Measurements from ENCODE around the gene PLEKHA6.

PLEKHA6 gene

DNA sequence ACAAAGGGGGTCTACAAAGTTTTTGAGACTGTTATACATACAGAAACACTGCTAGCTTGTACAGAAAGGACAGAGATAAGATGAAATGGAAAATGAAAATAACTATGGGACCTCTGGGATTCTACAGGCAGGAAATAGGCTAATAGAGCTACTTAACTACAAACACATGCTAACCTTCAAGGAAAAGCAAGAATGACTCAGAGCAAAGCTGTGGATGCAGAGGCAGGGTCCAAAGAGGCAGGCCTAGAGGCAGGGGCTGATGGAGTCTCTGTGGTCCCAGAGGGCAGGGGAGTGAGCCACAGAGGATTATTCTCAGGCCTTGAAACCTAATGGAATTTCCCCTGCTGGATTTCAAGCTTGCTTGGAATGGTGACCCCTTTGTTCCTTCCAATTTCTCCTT is 127.2 kb downstream of the PLEKHA6 start:
- H2BK5ac ChIP-seq (ENCODE audit: low read length): no peak overlapping the region
- no peak overlapping the region for H4K8ac ChIP-seq (ENCODE audit: low read depth, low read length)
- no peaks in the 10 kb centered on the region for H3K36me3 ChIP-seq (ENCODE audit: control insufficient read depth, insufficient read depth, low read length)
- no peak overlapping the region for H2BK120ac ChIP-seq (ENCODE audit: low read depth, low read length)
- no peak for DNase-seq
- no peak overlapping the region for H2AK5ac ChIP-seq (ENCODE audit: low read length)
- no peak overlapping the region for H3K23ac ChIP-seq (ENCODE audit: low read length)
- H4K5ac ChIP-seq (ENCODE audit: low read length): no peak overlapping the region
- no peak overlapping the region for H3K56ac ChIP-seq (ENCODE audit: low read length)
- no peak overlapping the region for H3K4ac ChIP-seq (ENCODE audit: low read depth, low read length)
- no peak overlapping the region for H3K27ac ChIP-seq (ENCODE audit: low read depth, low read length)
- no peaks in the 10 kb centered on the region for H3K27me3 ChIP-seq (ENCODE audit: insufficient read depth, low read length, poor library complexity)
- H3K79me2 ChIP-seq (ENCODE audit: control insufficient read depth, insufficient read depth, low read length): no peaks in the 10 kb centered on the region
- no peak overlapping the region for H3K4me3 ChIP-seq (ENCODE audit: low read length)
- H3K4me1 ChIP-seq (ENCODE audit: control insufficient read depth, low read depth, low read length): no peaks in the 10 kb centered on the region
- H3K4me2 ChIP-seq (ENCODE audit: low read length): no peak overlapping the region
- no peak overlapping the region for H3K9ac ChIP-seq (ENCODE audit: low read length)
- H2BK15ac ChIP-seq (replicated peaks; ENCODE audit: low read depth): no peak overlapping the region
- H3K18ac ChIP-seq (ENCODE audit: low read length): no peak overlapping the region
- no peaks in the 10 kb centered on the region for H3K79me1 ChIP-seq (ENCODE audit: low read length)

DNA sequence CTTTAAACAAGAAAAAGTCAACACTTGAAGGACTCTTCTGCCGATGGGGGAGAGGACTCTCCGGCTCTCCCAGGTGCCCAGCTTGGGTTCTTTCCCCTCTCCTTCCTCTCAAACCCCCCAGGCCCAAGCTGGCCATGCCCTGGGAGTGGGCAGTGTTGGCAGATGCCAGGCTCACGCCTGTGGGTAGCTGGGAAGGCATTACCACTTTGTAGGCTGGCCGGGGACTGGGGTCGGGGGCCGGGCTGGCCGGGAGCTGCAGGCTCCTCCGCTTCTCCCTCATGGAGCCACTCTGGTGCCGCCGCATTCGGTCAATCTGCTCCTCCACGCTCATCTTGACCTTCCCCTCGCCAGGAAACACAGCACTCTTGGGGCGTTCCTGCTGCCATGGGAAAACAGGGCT is 129.5 kb downstream of the PLEKHA6 start:
- Histone ChIP-seq H3K56ac (ENCODE audit: low read length) (no peak overlapping the region), H3K27me3 (ENCODE audit: insufficient read depth, low read length, poor library complexity) (no peaks in the 10 kb centered on the region), H3K36me3 (ENCODE audit: control insufficient read depth, insufficient read depth, low read length) (no peaks in the 10 kb centered on the region), H2AK5ac (ENCODE audit: low read length) (no peak overlapping the region), H3K4ac (ENCODE audit: low read depth, low read length) (no peak overlapping the region), H2BK120ac (ENCODE audit: low read depth, low read length) (no peak overlapping the region), H3K79me1 (ENCODE audit: low read length) (no peaks in the 10 kb centered on the region), H3K18ac (ENCODE audit: low read length) (no peak overlapping the region), H2BK15ac (replicated peaks; ENCODE audit: low read depth) (no peak overlapping the region), H3K27ac (ENCODE audit: low read depth, low read length) (no peak overlapping the region), H4K5ac (ENCODE audit: low read length) (no peak overlapping the region), H3K23ac (ENCODE audit: low read length) (no peak overlapping the region), H3K9ac (ENCODE audit: low read length) (no peak overlapping the region), H3K4me1 (ENCODE audit: control insufficient read depth, low read depth, low read length) (no peaks in the 10 kb centered on the region), H3K79me2 (ENCODE audit: control insufficient read depth, insufficient read depth, low read length) (no peaks in the 10 kb centered on the region), H3K4me2 (ENCODE audit: low read length) (no peak overlapping the region), H3K4me3 (ENCODE audit: low read length) (no peak overlapping the region), H2BK5ac (ENCODE audit: low read length) (no peak overlapping the region), H4K8ac (ENCODE audit: low read depth, low read length) (no peak overlapping the region)
- WGBS (ENCODE audit: extremely low coverage, insufficient coverage, low lambda C conversion rate): no CpG with 5 or more reads among the region's 14 CpGs
- no peak for DNase-seq

DNA sequence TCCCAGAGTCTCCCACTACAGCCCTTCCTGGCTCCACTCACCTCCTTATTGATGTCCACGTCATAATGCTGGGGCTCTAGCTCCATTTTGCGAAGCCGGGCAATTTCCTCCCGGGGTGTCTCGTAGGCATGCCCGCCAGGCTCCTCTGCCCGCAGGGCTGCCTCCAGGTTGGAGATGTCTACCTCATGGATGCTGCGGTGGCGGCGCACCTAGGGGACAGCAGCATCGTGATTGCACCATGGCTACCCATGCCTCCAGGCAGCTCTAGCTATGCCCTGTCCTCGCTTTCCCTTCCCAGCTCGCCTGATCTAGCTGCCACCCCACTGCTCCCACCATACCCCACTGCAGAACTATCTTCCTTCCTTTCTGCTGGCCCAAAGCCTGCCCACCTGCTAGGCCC is 130.8 kb downstream of the PLEKHA6 start:
- Histone ChIP-seq H4K5ac (ENCODE audit: low read length) (no peak overlapping the region), H3K79me2 (ENCODE audit: control insufficient read depth, insufficient read depth, low read length) (no peaks in the 10 kb centered on the region), H3K4ac (ENCODE audit: low read depth, low read length) (no peak overlapping the region), H2BK5ac (ENCODE audit: low read length) (no peak overlapping the region), H2BK15ac (replicated peaks; ENCODE audit: low read depth) (no peak overlapping the region), H2AK5ac (ENCODE audit: low read length) (no peak overlapping the region), H3K23ac (ENCODE audit: low read length) (no peak overlapping the region), H3K79me1 (ENCODE audit: low read length) (no peaks in the 10 kb centered on the region), H3K36me3 (ENCODE audit: control insufficient read depth, insufficient read depth, low read length) (no peaks in the 10 kb centered on the region), H3K4me2 (ENCODE audit: low read length) (no peak overlapping the region), H3K4me1 (ENCODE audit: control insufficient read depth, low read depth, low read length) (no peaks in the 10 kb centered on the region), H3K56ac (ENCODE audit: low read length) (no peak overlapping the region), H3K27ac (ENCODE audit: low read depth, low read length) (no peak overlapping the region), H4K8ac (ENCODE audit: low read depth, low read length) (no peak overlapping the region), H2BK120ac (ENCODE audit: low read depth, low read length) (no peak overlapping the region), H3K4me3 (ENCODE audit: low read length) (no peak overlapping the region), H3K27me3 (ENCODE audit: insufficient read depth, low read length, poor library complexity) (no peaks in the 10 kb centered on the region), H3K9ac (ENCODE audit: low read length) (no peak overlapping the region), H3K18ac (ENCODE audit: low read length) (no peak overlapping the region)
- no CpG with 5 or more reads among the region's 13 CpGs for WGBS (ENCODE audit: extremely low coverage, insufficient coverage, low lambda C conversion rate)
- DNase-seq: no peak

DNA sequence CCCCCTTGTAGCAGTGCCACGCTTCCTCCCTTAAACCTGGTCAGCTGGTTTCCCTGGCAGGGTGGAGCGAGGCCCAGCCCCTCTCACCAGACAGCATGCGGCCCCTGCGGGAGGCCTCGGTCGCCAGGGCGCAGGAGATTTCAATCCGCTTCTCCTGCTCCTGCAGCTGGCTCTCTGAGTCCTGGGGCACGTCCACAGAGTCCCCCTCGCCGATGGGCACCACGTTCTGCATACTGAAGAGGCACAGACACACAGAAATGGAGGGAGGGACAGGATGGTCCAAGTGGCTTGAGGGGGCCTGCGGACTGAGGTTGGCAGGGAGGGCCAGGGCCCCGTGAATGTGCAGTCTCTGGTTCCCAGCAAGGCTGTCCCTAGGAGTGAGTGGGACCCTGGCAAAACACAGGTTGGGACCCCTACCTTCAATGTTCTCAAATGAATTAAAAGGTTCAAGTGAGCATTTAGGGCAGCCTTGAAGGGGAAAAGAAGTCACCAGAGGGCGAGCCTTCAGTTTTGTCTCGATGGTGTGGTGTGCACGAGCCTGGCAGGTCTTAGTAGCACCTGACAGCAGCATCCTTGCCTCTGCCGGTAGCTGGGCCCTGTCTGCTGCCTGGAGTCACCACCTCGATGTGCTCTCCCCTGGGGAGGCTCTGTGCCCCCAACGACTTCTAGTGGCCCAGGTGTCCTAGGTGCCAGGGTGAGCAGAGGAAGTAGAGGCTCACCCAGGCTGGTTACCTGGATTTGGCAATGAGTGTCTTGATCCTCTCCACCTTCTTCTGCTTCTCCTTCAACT is 131.5 kb downstream of the PLEKHA6 start:
- WGBS (ENCODE audit: extremely low coverage, insufficient coverage, low lambda C conversion rate): no CpG with 5 or more reads among the region's 20 CpGs
- Histone ChIP-seq H2BK120ac (ENCODE audit: low read depth, low read length) (no peak overlapping the region), H3K4ac (ENCODE audit: low read depth, low read length) (no peak overlapping the region), H3K23ac (ENCODE audit: low read length) (no peak overlapping the region), H3K36me3 (ENCODE audit: control insufficient read depth, insufficient read depth, low read length) (no peaks in the 10 kb centered on the region), H2BK5ac (ENCODE audit: low read length) (no peak overlapping the region), H4K8ac (ENCODE audit: low read depth, low read length) (no peak overlapping the region), H3K79me2 (ENCODE audit: control insufficient read depth, insufficient read depth, low read length) (no peaks in the 10 kb centered on the region), H3K4me1 (ENCODE audit: control insufficient read depth, low read depth, low read length) (no peaks in the 10 kb centered on the region), H3K27me3 (ENCODE audit: insufficient read depth, low read length, poor library complexity) (no peaks in the 10 kb centered on the region), H4K5ac (ENCODE audit: low read length) (no peak overlapping the region), H3K56ac (ENCODE audit: low read length) (no peak overlapping the region), H2BK15ac (replicated peaks; ENCODE audit: low read depth) (no peak overlapping the region), H2AK5ac (ENCODE audit: low read length) (no peak overlapping the region), H3K79me1 (ENCODE audit: low read length) (no peaks in the 10 kb centered on the region), H3K4me2 (ENCODE audit: low read length) (no peak overlapping the region), H3K27ac (ENCODE audit: low read depth, low read length) (no peak overlapping the region), H3K9ac (ENCODE audit: low read length) (no peak overlapping the region), H3K4me3 (ENCODE audit: low read length) (no peak overlapping the region), H3K18ac (ENCODE audit: low read length) (no peak overlapping the region)
- no peak for DNase-seq

DNA sequence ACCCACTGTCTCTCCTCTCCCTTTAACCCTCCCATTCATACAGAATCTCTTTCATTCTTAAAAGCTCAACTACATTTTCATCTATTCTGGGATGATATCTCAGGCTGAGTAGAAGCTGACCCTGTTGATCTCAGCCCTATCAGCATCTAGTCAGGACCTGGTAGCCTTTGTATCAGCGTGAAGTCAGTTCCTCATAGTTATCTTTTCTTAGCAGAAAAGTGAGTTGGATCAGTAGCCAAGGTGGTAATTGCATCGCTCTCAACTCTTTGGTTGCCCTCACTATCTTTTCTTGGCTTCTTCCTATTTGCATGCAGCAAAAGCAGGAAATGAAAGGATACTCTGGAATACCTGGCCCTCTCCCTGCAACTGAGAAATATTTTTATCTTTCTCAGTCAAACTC is 132.4 kb downstream of the PLEKHA6 start:
- Histone ChIP-seq H4K8ac (ENCODE audit: low read depth, low read length) (no peak overlapping the region), H3K27me3 (ENCODE audit: insufficient read depth, low read length, poor library complexity) (no peaks in the 10 kb centered on the region), H3K4me3 (ENCODE audit: low read length) (no peak overlapping the region), H3K18ac (ENCODE audit: low read length) (no peak overlapping the region), H3K36me3 (ENCODE audit: control insufficient read depth, insufficient read depth, low read length) (no peaks in the 10 kb centered on the region), H3K79me1 (ENCODE audit: low read length) (no peaks in the 10 kb centered on the region), H3K4me1 (ENCODE audit: control insufficient read depth, low read depth, low read length) (no peaks in the 10 kb centered on the region), H4K5ac (ENCODE audit: low read length) (no peak overlapping the region), H3K56ac (ENCODE audit: low read length) (no peak overlapping the region), H3K4me2 (ENCODE audit: low read length) (no peak overlapping the region), H2BK5ac (ENCODE audit: low read length) (no peak overlapping the region), H3K79me2 (ENCODE audit: control insufficient read depth, insufficient read depth, low read length) (no peaks in the 10 kb centered on the region), H3K9ac (ENCODE audit: low read length) (no peak overlapping the region), H2BK120ac (ENCODE audit: low read depth, low read length) (no peak overlapping the region), H2BK15ac (replicated peaks; ENCODE audit: low read depth) (no peak overlapping the region), H3K23ac (ENCODE audit: low read length) (no peak overlapping the region), H3K4ac (ENCODE audit: low read depth, low read length) (no peak overlapping the region), H3K27ac (ENCODE audit: low read depth, low read length) (no peak overlapping the region), H2AK5ac (ENCODE audit: low read length) (no peak overlapping the region)
- DNase-seq: peak; percentile 40
- no CpG with 5 or more reads among the region's 2 CpGs for WGBS (ENCODE audit: extremely low coverage, insufficient coverage, low lambda C conversion rate)

All from mesendoderm (in vitro differentiated cells).